ENCODE results near the gene KCNH5.

Gene KCNH5

GRCh38 chr14:62674563-62675237 lies 370.6 kb downstream of the KCNH5 start:
- no peak for TF ChIP-seq CTCF (IDR thresholded peaks at IDR 0.05; ENCODE audit: borderline replicate concordance, insufficient read depth, low read depth, low read length)
- H3K4me3 ChIP-seq (ENCODE audit: low read depth, low read length): no peak overlapping the region

GRCh38 chr14:62673014-62673755 lies 372.1 kb downstream of the KCNH5 start:
- no peak overlapping the region for H3K4me3 ChIP-seq (ENCODE audit: low read depth, low read length)
- TF ChIP-seq CTCF (IDR thresholded peaks at IDR 0.05; ENCODE audit: borderline replicate concordance, insufficient read depth, low read depth, low read length): no peak

GRCh38 chr14:62670526-62670925 lies 374.7 kb downstream of the KCNH5 start:
- H3K4me3 ChIP-seq (ENCODE audit: low read depth, low read length): no peak overlapping the region
- no peak for TF ChIP-seq CTCF (IDR thresholded peaks at IDR 0.05; ENCODE audit: borderline replicate concordance, insufficient read depth, low read depth, low read length)

GRCh38 chr14:62667421-62667914 lies 377.8 kb downstream of the KCNH5 start:
- H3K4me3 ChIP-seq (ENCODE audit: low read depth, low read length): no peak overlapping the region
- TF ChIP-seq CTCF (IDR thresholded peaks at IDR 0.05; ENCODE audit: borderline replicate concordance, insufficient read depth, low read depth, low read length): no peak

GRCh38 chr14:62665286-62665685 lies 380.0 kb downstream of the KCNH5 start:
- no peak overlapping the region for H3K4me3 ChIP-seq (ENCODE audit: low read depth, low read length)
- TF ChIP-seq CTCF (IDR thresholded peaks at IDR 0.05; ENCODE audit: borderline replicate concordance, insufficient read depth, low read depth, low read length): no peak

- no peak overlapping the region for H3K4me3 ChIP-seq (ENCODE audit: low read depth, low read length)
- no peak for TF ChIP-seq CTCF (IDR thresholded peaks at IDR 0.05; ENCODE audit: borderline replicate concordance, insufficient read depth, low read depth, low read length)
Measured at GRCh38 chr14:62663456-62663821, 381.8 kb downstream of the KCNH5 start.
